Stomach (tissue), 9 donors: ENCODE results near the gene FZD7. TPM values are rescaled to one million over a fixed set of nuclear protein-coding genes. Genes with fewer than 3 reads are reported as not detected.

Source experiments
- DNase-seq, 2 donors: peaks; one replicate each; pipeline versions ENCODE4 v3.0.0 to v3.0.0-alpha.2; 2013 to 2019
- H3K27ac ChIP-seq, 5 donors: fragments of 200-600 bp in 4 of 5; sonication (generic) in 4 of 5; one replicate each; pipeline ENCODE4 v1.5.1; 2013 to 2019; ENCODE audit warnings: mild to moderate bottlenecking in 1 of 5, moderate library complexity in 1 of 5
- H3K27me3 ChIP-seq, 3 donors: fragments of 200-600 bp; sonication (generic); one replicate each; pipeline ENCODE4 v1.5.1; 2017 to 2019; ENCODE audit warnings: mixed run types in 1 of 3
- H3K36me3 ChIP-seq, 4 donors: fragments of 200-600 bp; sonication (generic); 1 replicate in 3 of 4; 2 replicates in 1 of 4; pipeline ENCODE4 v1.5.1; 2016 to 2019
- H3K4me1 ChIP-seq, 4 donors: fragments of 200-600 bp; sonication (generic); one replicate each; pipeline ENCODE4 v1.5.1; 2016 to 2019
- H3K4me3 ChIP-seq, 4 donors: fragments of 200-600 bp; sonication (generic) in 3 of 4; one replicate each; pipeline ENCODE4 v1.5.1; 2016 to 2019; ENCODE audit warnings: mild to moderate bottlenecking in 1 of 4
- H3K9me3 ChIP-seq, 4 donors: fragments of 200-600 bp; sonication (generic); one replicate each; pipeline ENCODE4 v1.5.1; 2016 to 2019
- EP300 ChIP-seq: sonication (generic); formaldehyde crosslinking; IDR thresholded peaks from one replicate; pipeline ENCODE4 v1.6.1; 2017; ENCODE audit warnings: antibody characterized with exemption
- POLR2A ChIP-seq, 4 donors: fragments of 450-650 bp; IDR thresholded peaks; one replicate each; pipeline ENCODE4 v1.6.1; 2016; ENCODE audit warnings: antibody characterized with exemption in 4 of 4, control low read depth in 2 of 4, mild to moderate bottlenecking in 1 of 4, moderate library complexity in 1 of 4
- POLR2AphosphoS5 ChIP-seq, 3 donors: sonication (generic); formaldehyde crosslinking; IDR thresholded peaks; one replicate each; pipeline ENCODE4 v1.6.1; 2016; ENCODE audit warnings: antibody characterized with exemption in 3 of 3
- WGBS, 5 donors: extraction: QIAGEN DNeasy Blood & Tissue Kit in 3 of 5; methylation state at CpG; one replicate each; pipeline versions ENCODE4 v1.1.5 to v1.1.7; 2013 to 2018; 5-methylcytosine and 5-hydroxymethylcytosine counted together
- intact Hi-C: fragments of 100-400 bp; cut with DNase I; formaldehyde crosslinking; loops from one replicate; pipeline ENCODE4 v1.15.1; 2023; ENCODE audit warnings: low total_unique reads
- polyA plus RNA-seq, 3 donors: library from polyadenylated mRNA; stranded (reverse); fragments of 200-250 nt; gene quantifications; one replicate each; pipeline ENCODE4 v1.2.3, GENCODE V29; 2013
- total RNA-seq, 5 donors: library from RNA; depleted of rRNA; stranded (reverse); fragments of >200 nt; gene quantifications; one replicate each; pipeline versions ENCODE4 v1.1.0 to v1.2.3, GENCODE V29; 2014 to 2016
- TF ChIP-seq, protein P1 (sequence below), 7 experiments: fragments of 450-650 bp in 4 of 7; fragments of 200-600 bp in 3 of 7; sonication (generic) in 3 of 7; IDR thresholded peaks; one replicate each; pipeline ENCODE4 v1.5.1; 2016 to 2019; ENCODE audit warnings: antibody characterized with exemption in 7 of 7, control low read depth in 2 of 7, mild to moderate bottlenecking in 1 of 7
- donor health status: healthy with polysubstance abuse.
- donor health status: Bipolar disorder and iron deficiency.
- donor health status: healthy.

Gene FZD7
- total and polyA plus RNA-seq, 8 donors: 1.7 to 20.9 (median 4.9) TPM

DNA sequence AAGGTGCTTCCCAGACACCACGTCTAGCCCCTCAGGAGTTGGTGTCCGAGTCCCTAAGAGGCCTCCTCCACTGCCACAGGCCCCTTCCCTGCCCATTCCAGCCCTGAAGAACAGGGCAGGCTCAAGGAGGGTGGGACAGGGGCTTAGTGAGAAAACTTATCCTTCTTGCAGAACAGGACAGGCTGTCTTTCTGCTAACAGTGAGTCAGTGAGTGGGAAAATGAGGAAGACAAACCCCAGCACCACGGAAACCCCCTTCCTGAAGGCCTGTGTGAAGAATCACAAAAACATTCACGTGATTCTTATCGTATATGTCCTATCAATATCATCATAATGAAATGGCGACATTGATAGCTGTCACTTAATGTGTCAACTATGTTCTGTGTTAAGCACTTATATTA, 9.8 kb downstream of the FZD7 start:
- TF ChIP-seq POLR2AphosphoS5 (IDR thresholded peaks at IDR 0.05) (no peak), EP300 (no peak), POLR2A (IDR thresholded peaks at IDR 0.05) (no peak)
- TF ChIP-seq, protein P1, sequence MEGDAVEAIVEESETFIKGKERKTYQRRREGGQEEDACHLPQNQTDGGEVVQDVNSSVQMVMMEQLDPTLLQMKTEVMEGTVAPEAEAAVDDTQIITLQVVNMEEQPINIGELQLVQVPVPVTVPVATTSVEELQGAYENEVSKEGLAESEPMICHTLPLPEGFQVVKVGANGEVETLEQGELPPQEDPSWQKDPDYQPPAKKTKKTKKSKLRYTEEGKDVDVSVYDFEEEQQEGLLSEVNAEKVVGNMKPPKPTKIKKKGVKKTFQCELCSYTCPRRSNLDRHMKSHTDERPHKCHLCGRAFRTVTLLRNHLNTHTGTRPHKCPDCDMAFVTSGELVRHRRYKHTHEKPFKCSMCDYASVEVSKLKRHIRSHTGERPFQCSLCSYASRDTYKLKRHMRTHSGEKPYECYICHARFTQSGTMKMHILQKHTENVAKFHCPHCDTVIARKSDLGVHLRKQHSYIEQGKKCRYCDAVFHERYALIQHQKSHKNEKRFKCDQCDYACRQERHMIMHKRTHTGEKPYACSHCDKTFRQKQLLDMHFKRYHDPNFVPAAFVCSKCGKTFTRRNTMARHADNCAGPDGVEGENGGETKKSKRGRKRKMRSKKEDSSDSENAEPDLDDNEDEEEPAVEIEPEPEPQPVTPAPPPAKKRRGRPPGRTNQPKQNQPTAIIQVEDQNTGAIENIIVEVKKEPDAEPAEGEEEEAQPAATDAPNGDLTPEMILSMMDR (IDR thresholded peaks at IDR 0.05): no peak
- Histone ChIP-seq H3K9me3 (no peaks in the 10 kb centered on the region), H3K4me1 (peaks cover 0 to 16% (median 13%) of the 10 kb centered on the region in 4 donors), H3K27me3 (peaks cover 0 to 7% (median 0%) of the 10 kb centered on the region in 3 donors), H3K27ac (no peak overlapping the region), H3K4me3 (no peak overlapping the region), H3K36me3 (no peaks in the 10 kb centered on the region)
- no peak for DNase-seq
- intact Hi-C loops: no loop called here
- WGBS, 5 donors: 74 to 88% (median 86%) methylated on average over 6 of the region's 6 CpGs

GRCh38 chr2:202044777-202045176, 11.1 kb downstream of the FZD7 start:
- H3K4me1 ChIP-seq: peaks cover 0 to 3% (median under 1%) of the 10 kb centered on the region in 4 donors
- TF ChIP-seq, protein P1 (IDR thresholded peaks at IDR 0.05): no peak
- no peak for TF ChIP-seq EP300
- no peak for TF ChIP-seq POLR2A (IDR thresholded peaks at IDR 0.05)
- no peak for TF ChIP-seq POLR2AphosphoS5 (IDR thresholded peaks at IDR 0.05)
- intact Hi-C loops: no loop called here
- peaks cover 0 to 4% (median 0%) of the 10 kb centered on the region in 3 donors for H3K27me3 ChIP-seq
- H3K4me3 ChIP-seq: no peak overlapping the region
- H3K36me3 ChIP-seq: no peaks in the 10 kb centered on the region
- no peak for DNase-seq
- no peak overlapping the region for H3K27ac ChIP-seq
- no peaks in the 10 kb centered on the region for H3K9me3 ChIP-seq

DNA sequence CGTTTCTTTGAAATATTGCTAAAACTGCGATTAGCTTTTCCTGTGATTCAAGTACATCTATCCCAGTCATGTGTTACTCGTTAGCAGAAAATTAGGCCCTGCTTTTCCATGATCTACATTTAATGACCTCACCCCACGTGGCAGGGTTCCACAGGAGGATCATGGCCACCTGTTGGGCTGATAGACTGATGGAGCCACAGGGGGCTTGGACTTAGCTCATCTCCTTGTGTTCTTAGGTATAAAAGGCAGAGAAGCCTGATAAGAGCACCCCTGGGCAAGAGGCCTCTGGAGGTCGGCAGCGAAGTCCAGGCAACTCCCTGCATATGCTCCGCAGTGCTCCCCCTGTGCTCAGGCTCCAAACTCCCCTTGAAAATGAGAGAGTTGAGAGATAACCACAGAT, 12.9 kb downstream of the FZD7 start:
- Histone ChIP-seq H3K4me3 (no peak overlapping the region), H3K4me1 (no peaks in the 10 kb centered on the region), H3K9me3 (no peaks in the 10 kb centered on the region), H3K27me3 (peaks cover 0 to 4% (median 0%) of the 10 kb centered on the region in 3 donors), H3K27ac (no peak overlapping the region), H3K36me3 (no peaks in the 10 kb centered on the region)
- intact Hi-C loops: no loop called here
- no peak for DNase-seq
- TF ChIP-seq EP300 (no peak), POLR2AphosphoS5 (IDR thresholded peaks at IDR 0.05) (no peak), POLR2A (IDR thresholded peaks at IDR 0.05) (no peak)
- TF ChIP-seq, protein P1 (IDR thresholded peaks at IDR 0.05): no peak
- WGBS, 5 donors: 85 to 96% (median 93%) methylated on average over 7 of the region's 7 CpGs

DNA sequence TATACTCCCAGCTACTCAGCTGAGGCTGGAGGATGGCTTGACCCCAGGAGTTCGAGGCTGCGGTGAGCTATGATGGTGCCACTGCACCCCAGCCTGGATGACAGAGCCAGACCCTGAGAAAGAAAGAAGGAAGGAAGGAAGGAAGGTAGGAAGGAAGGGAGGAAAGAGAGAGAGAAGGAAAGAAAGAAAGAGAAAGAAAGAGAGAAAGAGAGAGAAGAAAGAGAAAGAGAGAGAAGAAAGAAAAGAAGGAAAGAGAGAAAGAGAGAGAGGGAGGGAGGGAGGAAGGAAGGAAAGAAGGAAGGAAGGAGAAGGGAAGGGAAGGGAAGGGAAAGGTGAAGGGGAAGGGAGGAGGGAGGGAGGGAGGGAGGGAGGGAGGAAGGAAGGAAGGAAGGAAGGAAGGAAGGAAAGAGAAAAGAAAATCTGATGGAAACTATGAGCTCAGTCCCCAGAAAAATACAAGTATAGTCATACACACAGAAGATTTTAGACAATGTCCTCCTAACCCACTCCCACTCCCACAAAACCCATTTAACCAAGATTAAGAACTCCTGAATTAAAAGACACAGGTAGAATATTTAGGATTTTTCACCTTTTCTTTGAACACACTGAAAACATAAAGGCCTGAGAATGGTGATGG, 15.6 kb downstream of the FZD7 start:
- no peaks in the 10 kb centered on the region for H3K9me3 ChIP-seq
- DNase-seq: no peak
- H3K4me1 ChIP-seq: no peaks in the 10 kb centered on the region
- intact Hi-C loops: no loop called here
- no peak overlapping the region for H3K27ac ChIP-seq
- H3K36me3 ChIP-seq: no peaks in the 10 kb centered on the region
- H3K27me3 ChIP-seq: peaks cover 0 to 4% (median 0%) of the 10 kb centered on the region in 3 donors
- TF ChIP-seq POLR2A (IDR thresholded peaks at IDR 0.05) (no peak), EP300 (no peak)
- WGBS, 5 donors: 88 to 98% (median 95%) methylated on average over 2 of the region's 2 CpGs
- no peak overlapping the region for H3K4me3 ChIP-seq

GRCh38 chr2:202049840-202050239, 16.2 kb downstream of the FZD7 start:
- peaks cover 0 to 5% (median 4%) of the 10 kb centered on the region in 3 donors for H3K27me3 ChIP-seq
- no peak for TF ChIP-seq POLR2AphosphoS5 (IDR thresholded peaks at IDR 0.05)
- DNase-seq: no peak
- H3K36me3 ChIP-seq: no peaks in the 10 kb centered on the region
- no peak overlapping the region for H3K27ac ChIP-seq
- intact Hi-C loops: no loop called here
- H3K4me1 ChIP-seq: no peaks in the 10 kb centered on the region
- no peaks in the 10 kb centered on the region for H3K9me3 ChIP-seq
- no peak overlapping the region for H3K4me3 ChIP-seq
- 94 to 100% (median 97%) methylated on average over 1 of the region's 1 CpG for WGBS, 5 donors
